ENCODE results near the gene IBTK. TPM values are rescaled to one million over a fixed set of nuclear protein-coding genes. Genes with fewer than 3 reads are reported as not detected.

The IBTK gene
- total RNA-seq, 1 experiment from 2014 or later: 24.1 TPM

- no peak for TF ChIP-seq AFF4 (CRISPR knock-in tag; IDR thresholded peaks at IDR 0.05; ENCODE audit: borderline replicate concordance)
- no peak for TF ChIP-seq CREM (CRISPR knock-in tag; IDR thresholded peaks at IDR 0.05)
- TF ChIP-seq JUN (CRISPR knock-in tag; IDR thresholded peaks at IDR 0.05): no peak
- no peak for TF ChIP-seq ZNF219 (CRISPR knock-in tag; IDR thresholded peaks at IDR 0.05; ENCODE audit: borderline replicate concordance)
- no peak for TF ChIP-seq ZNF532 (CRISPR knock-in tag; IDR thresholded peaks at IDR 0.05; ENCODE audit: borderline replicate concordance)
- no peak for TF ChIP-seq ZNF396 (CRISPR knock-in tag; IDR thresholded peaks at IDR 0.05; ENCODE audit: borderline replicate concordance)
Measured at GRCh38 chr6:82195619-82196018, 51.9 kb downstream of the IBTK start (continued).

- Mint-ChIP-seq H3K27ac (no peak overlapping the region), H3K36me3 (peaks cover 35% of the 10 kb centered on the region), H3K27me3 (ENCODE audit: low read depth) (no peaks in the 10 kb centered on the region), H3K4me1 (no peaks in the 10 kb centered on the region), H3K9me3 (no peaks in the 10 kb centered on the region), H3K4me3 (no peak overlapping the region)
- DNase-seq (ENCODE audit: low spot score) (no peak), ATAC-seq (no peak)
- ChIA-PET POLR2A (no interaction called here), CTCF (no interaction called here)
- TF ChIP-seq ZNF138 (CRISPR knock-in tag; conservative IDR thresholded peaks at IDR 0.05): no peak
- TF ChIP-seq EMX1 (CRISPR knock-in tag; IDR thresholded peaks at IDR 0.05): no peak
- TF ChIP-seq NR3C1 (CRISPR knock-in tag; conservative IDR thresholded peaks at IDR 0.05; ENCODE audit: low read depth): no peak
Measured at GRCh38 chr6:82185948-82186535, 61.5 kb downstream of the IBTK start.

- ChIA-PET POLR2A (no interaction called here), CTCF (no interaction called here)
- no peaks in the 10 kb centered on the region for H3K4me1 Mint-ChIP-seq
- H3K27ac Mint-ChIP-seq: no peak overlapping the region
- H3K27me3 Mint-ChIP-seq (ENCODE audit: low read depth): no peaks in the 10 kb centered on the region
- TF ChIP-seq ZNF416 (CRISPR knock-in tag; IDR thresholded peaks at IDR 0.05): no peak
- H3K9me3 Mint-ChIP-seq: no peaks in the 10 kb centered on the region
- DNase-seq (ENCODE audit: low spot score) (no peak), ATAC-seq (no peak)
- peaks cover 29% of the 10 kb centered on the region for H3K36me3 Mint-ChIP-seq
- no peak overlapping the region for H3K4me3 Mint-ChIP-seq
Measured at GRCh38 chr6:82183642-82184282, 63.8 kb downstream of the IBTK start.

GRCh38 chr6:82182756-82183155 is 64.8 kb downstream of the IBTK start:
- ATAC-seq (no peak), DNase-seq (ENCODE audit: low spot score) (no peak)
- H3K4me1 Mint-ChIP-seq: no peaks in the 10 kb centered on the region
- no peak overlapping the region for H3K27ac Mint-ChIP-seq
- CTCF ChIA-PET: no interaction called here
- TF ChIP-seq CREM (CRISPR knock-in tag; IDR thresholded peaks at IDR 0.05): no peak
- no peak for TF ChIP-seq ZNF425 (CRISPR knock-in tag; conservative IDR thresholded peaks at IDR 0.05)
- no peak for TF ChIP-seq NFYB (CRISPR knock-in tag; conservative IDR thresholded peaks at IDR 0.05; ENCODE audit: low read depth)
- no peak for TF ChIP-seq ZNF138 (CRISPR knock-in tag; conservative IDR thresholded peaks at IDR 0.05)
- TF ChIP-seq HMGA2 (CRISPR knock-in tag; IDR thresholded peaks at IDR 0.05): no peak
- TF ChIP-seq PREB (CRISPR knock-in tag; IDR thresholded peaks at IDR 0.05; ENCODE audit: borderline replicate concordance): no peak
- no peaks in the 10 kb centered on the region for H3K9me3 Mint-ChIP-seq
- H3K27me3 Mint-ChIP-seq (ENCODE audit: low read depth): no peaks in the 10 kb centered on the region
- peaks cover 29% of the 10 kb centered on the region for H3K36me3 Mint-ChIP-seq
- no peak overlapping the region for H3K4me3 Mint-ChIP-seq
- POLR2A ChIA-PET: no interaction called here

Measured in WTC11 (cell line).